Neuron (in vitro differentiated cells): Measurements from ENCODE around the gene PTGER2.

Source experiments
- H2AFZ ChIP-seq: one replicate; pipeline ENCODE4 v1.6.1; 2013; ENCODE audit warnings: low read depth, mild to moderate bottlenecking, inconsistent platforms, low read length, moderate library complexity
- H3K27me3 ChIP-seq: one replicate; pipeline ENCODE4 v1.6.1; 2013; ENCODE audit warnings: low read length; ENCODE audit not compliant: insufficient read depth
- H3K36me3 ChIP-seq: one replicate; pipeline ENCODE4 v1.6.1; 2013; ENCODE audit warnings: low read length; ENCODE audit not compliant: insufficient read depth
- H3K4me1 ChIP-seq: one replicate; pipeline ENCODE4 v1.6.1; 2013; ENCODE audit warnings: low read length; ENCODE audit not compliant: insufficient read depth
- H3K4me3 ChIP-seq: 2 replicates; pipeline ENCODE4 v1.5.1; 2013; ENCODE audit warnings: mild to moderate bottlenecking, low read length, moderate library complexity
- H3K9me3 ChIP-seq: one replicate; pipeline ENCODE4 v1.6.1; 2013; ENCODE audit warnings: low read length

The PTGER2 gene

GRCh38 chr14:52352569-52352968 is 38.5 kb downstream of the PTGER2 start:
- Histone ChIP-seq H3K4me3 (no peak overlapping the region), H3K36me3 (no peaks in the 10 kb centered on the region), H3K9me3 (no peaks in the 10 kb centered on the region), H3K4me1 (no peaks in the 10 kb centered on the region), H3K27me3 (peaks cover 4% of the 10 kb centered on the region), H2AFZ (no peak overlapping the region)

- H3K4me3 ChIP-seq, result no peak overlapping the region
- H3K36me3 ChIP-seq, result no peaks in the 10 kb centered on the region
- H3K27me3 ChIP-seq, result peaks cover 4% of the 10 kb centered on the region
- no peak overlapping the region for H2AFZ ChIP-seq
- no peaks in the 10 kb centered on the region for H3K9me3 ChIP-seq
- H3K4me1 ChIP-seq, result no peaks in the 10 kb centered on the region
These were observed 40.1 kb downstream of the PTGER2 start for GRCh38 chr14:52354242-52354641.

GRCh38 chr14:52355016-52355431 is 40.9 kb downstream of the PTGER2 start:
- no peak overlapping the region for H3K4me3 ChIP-seq

GRCh38 chr14:52355526-52355925 is 41.4 kb downstream of the PTGER2 start:
- Histone ChIP-seq H2AFZ (no peak overlapping the region), H3K4me1 (no peaks in the 10 kb centered on the region), H3K36me3 (no peaks in the 10 kb centered on the region), H3K27me3 (peaks cover 4% of the 10 kb centered on the region), H3K4me3 (no peak overlapping the region), H3K9me3 (no peaks in the 10 kb centered on the region)

More at GRCh38 chr14:52355016-52355431, 40.9 kb downstream of the PTGER2 start:
- Histone ChIP-seq H3K9me3 (no peaks in the 10 kb centered on the region), H3K27me3 (peaks cover 4% of the 10 kb centered on the region), H3K4me1 (no peaks in the 10 kb centered on the region), H3K36me3 (no peaks in the 10 kb centered on the region), H2AFZ (no peak overlapping the region)

- peaks cover 7% of the 10 kb centered on the region for H3K27me3 ChIP-seq
- H2AFZ ChIP-seq, result no peak overlapping the region
- no peaks in the 10 kb centered on the region for H3K4me1 ChIP-seq
- H3K9me3 ChIP-seq, result no peaks in the 10 kb centered on the region
- no peak overlapping the region for H3K4me3 ChIP-seq
- H3K36me3 ChIP-seq, result no peaks in the 10 kb centered on the region
These were observed 41.9 kb downstream of the PTGER2 start for GRCh38 chr14:52356025-52356424.

GRCh38 chr14:52360831-52361230 is 46.7 kb downstream of the PTGER2 start:
- no peak overlapping the region for H2AFZ ChIP-seq
- H3K4me3 ChIP-seq, result no peak overlapping the region
- H3K9me3 ChIP-seq, result no peaks in the 10 kb centered on the region
- no peaks in the 10 kb centered on the region for H3K36me3 ChIP-seq
- H3K4me1 ChIP-seq, result no peaks in the 10 kb centered on the region
- H3K27me3 ChIP-seq, result peaks cover 3% of the 10 kb centered on the region

- Histone ChIP-seq H3K4me1 (no peaks in the 10 kb centered on the region), H3K4me3 (no peak overlapping the region), H3K9me3 (no peaks in the 10 kb centered on the region), H3K36me3 (no peaks in the 10 kb centered on the region), H3K27me3 (peaks cover 3% of the 10 kb centered on the region), H2AFZ (no peak overlapping the region)
These were observed 49.1 kb downstream of the PTGER2 start for GRCh38 chr14:52363041-52363704.

- no peaks in the 10 kb centered on the region for H3K9me3 ChIP-seq
- no peak overlapping the region for H3K4me3 ChIP-seq
- H3K36me3 ChIP-seq, result no peaks in the 10 kb centered on the region
- no peaks in the 10 kb centered on the region for H3K4me1 ChIP-seq
- H2AFZ ChIP-seq, result no peak overlapping the region
- peaks cover 3% of the 10 kb centered on the region for H3K27me3 ChIP-seq
These were observed 49.8 kb downstream of the PTGER2 start for GRCh38 chr14:52363961-52364360.

GRCh38 chr14:52365071-52365470 is 51.0 kb downstream of the PTGER2 start:
- Histone ChIP-seq H2AFZ (no peak overlapping the region), H3K36me3 (no peaks in the 10 kb centered on the region), H3K4me1 (no peaks in the 10 kb centered on the region), H3K9me3 (no peaks in the 10 kb centered on the region), H3K4me3 (no peak overlapping the region), H3K27me3 (peaks cover 3% of the 10 kb centered on the region)

- no peaks in the 10 kb centered on the region for H3K27me3 ChIP-seq
- H2AFZ ChIP-seq, result no peak overlapping the region
- no peaks in the 10 kb centered on the region for H3K36me3 ChIP-seq
- H3K4me1 ChIP-seq, result no peaks in the 10 kb centered on the region
- H3K4me3 ChIP-seq, result no peak overlapping the region
- H3K9me3 ChIP-seq, result no peaks in the 10 kb centered on the region
These were observed 52.7 kb downstream of the PTGER2 start for GRCh38 chr14:52366796-52367315.

- Histone ChIP-seq H3K9me3 (no peaks in the 10 kb centered on the region), H3K27me3 (no peaks in the 10 kb centered on the region), H2AFZ (no peak overlapping the region), H3K4me3 (no peak overlapping the region), H3K4me1 (no peaks in the 10 kb centered on the region), H3K36me3 (no peaks in the 10 kb centered on the region)
These were observed 55.2 kb downstream of the PTGER2 start for GRCh38 chr14:52369305-52369801.

- no peaks in the 10 kb centered on the region for H3K36me3 ChIP-seq
- no peak overlapping the region for H3K4me3 ChIP-seq
- no peaks in the 10 kb centered on the region for H3K27me3 ChIP-seq
- H2AFZ ChIP-seq, result no peak overlapping the region
- H3K4me1 ChIP-seq, result no peaks in the 10 kb centered on the region
- H3K9me3 ChIP-seq, result no peaks in the 10 kb centered on the region
These were observed 56.4 kb downstream of the PTGER2 start for GRCh38 chr14:52370406-52370935.

- Histone ChIP-seq H3K9me3 (no peaks in the 10 kb centered on the region), H3K4me1 (no peaks in the 10 kb centered on the region), H3K27me3 (no peaks in the 10 kb centered on the region), H3K4me3 (no peak overlapping the region), H2AFZ (no peak overlapping the region), H3K36me3 (no peaks in the 10 kb centered on the region)
These were observed 63.8 kb downstream of the PTGER2 start for GRCh38 chr14:52377940-52378339.
